PFSK-1 (cell line): ENCODE data around the gene NLRP12.

Source experiments
- FOXP2 ChIP-seq: optimal IDR thresholded peaks from 2 replicates; pipeline ENCODE3; 2011; ENCODE audit warnings: borderline replicate concordance, control low read depth, inconsistent platforms; ENCODE audit not compliant: insufficient read depth; ENCODE audit errors: extremely low read length, extremely low read depth
- POLR2AphosphoS5 ChIP-seq: IDR thresholded peaks from 2 replicates; pipeline ENCODE4 v1.6.1; 2012; ENCODE audit warnings: low read depth, mild to moderate bottlenecking, control low read depth, low read length, moderate library complexity
- REST ChIP-seq, 2 experiments: IDR thresholded peaks; 2 replicates each; pipeline versions ENCODE4 v1.6.1 to v1.8.0; 2011 to 2012; ENCODE audit warnings: low read depth in 2 of 2, low read length in 2 of 2, control low read depth in 1 of 2, inconsistent platforms in 1 of 2, mild to moderate bottlenecking in 1 of 2, moderate library complexity in 1 of 2; ENCODE audit not compliant: insufficient read depth in 1 of 2
- SIN3A ChIP-seq: IDR thresholded peaks from 2 replicates; pipeline ENCODE4 v1.6.1; 2012; ENCODE audit warnings: mild to moderate bottlenecking, low read length, moderate library complexity, borderline replicate concordance; ENCODE audit not compliant: insufficient read depth
- TAF1 ChIP-seq: IDR thresholded peaks from 2 replicates; pipeline ENCODE4 v1.6.1; 2012; ENCODE audit warnings: low read length, control low read depth, borderline replicate concordance; ENCODE audit not compliant: insufficient read depth

The NLRP12 gene

GRCh38 chr19:53819861-53820260, 4.3 kb downstream of the NLRP12 start:
- no peak for TF ChIP-seq SIN3A
- no peak for TF ChIP-seq FOXP2
- TF ChIP-seq TAF1: no peak
- TF ChIP-seq POLR2AphosphoS5: no peak
- no peak for TF ChIP-seq REST (IDR thresholded peaks at IDR 0.05; ENCODE audit: insufficient read depth in 1 of 2, low read depth in 2 of 2, low read length in 2 of 2)

GRCh38 chr19:53818756-53819155, 5.4 kb downstream of the NLRP12 start:
- TF ChIP-seq REST (IDR thresholded peaks at IDR 0.05; ENCODE audit: insufficient read depth in 1 of 2, low read depth in 2 of 2, low read length in 2 of 2) (no peak), SIN3A (no peak), POLR2AphosphoS5 (no peak), FOXP2 (no peak), TAF1 (no peak)

- TF ChIP-seq REST (IDR thresholded peaks at IDR 0.05; ENCODE audit: insufficient read depth in 1 of 2, low read depth in 2 of 2, low read length in 2 of 2) (no peak), FOXP2 (no peak), TAF1 (no peak), POLR2AphosphoS5 (no peak), SIN3A (no peak)
Measured at GRCh38 chr19:53813996-53814395, 10.1 kb downstream of the NLRP12 start.

GRCh38 chr19:53812335-53812734, 11.8 kb downstream of the NLRP12 start:
- TF ChIP-seq POLR2AphosphoS5 (no peak), REST (IDR thresholded peaks at IDR 0.05; ENCODE audit: insufficient read depth in 1 of 2, low read depth in 2 of 2, low read length in 2 of 2) (no peak), SIN3A (no peak), TAF1 (no peak), FOXP2 (no peak)

- no peak for TF ChIP-seq TAF1
- TF ChIP-seq POLR2AphosphoS5: no peak
- no peak for TF ChIP-seq FOXP2
- no peak for TF ChIP-seq SIN3A
- no peak for TF ChIP-seq REST (IDR thresholded peaks at IDR 0.05; ENCODE audit: insufficient read depth in 1 of 2, low read depth in 2 of 2, low read length in 2 of 2)
Measured at GRCh38 chr19:53810891-53811290, 13.2 kb downstream of the NLRP12 start.
